K562 (cell line): ENCODE measurements around the gene SPAG4. TPM values are rescaled to one million over a fixed set of nuclear protein-coding genes. Genes with fewer than 3 reads are reported as not detected.

Experiments used
- ATF7 ChIP-seq: fragments of 450-650 bp; IDR thresholded peaks from 2 replicates; pipeline ENCODE4 v1.7.1; 2014; ENCODE audit warnings: mild to moderate bottlenecking, moderate library complexity
- DMBX1 ChIP-seq: fragments of 250-450 bp; sonication (Bioruptor Pico); IDR thresholded peaks from 2 replicates; pipeline ENCODE4 v1.8.0; 2022; ENCODE audit warnings: inconsistent platforms, mild to moderate bottlenecking, moderate library complexity, borderline replicate concordance
- DPF2 ChIP-seq: fragments of 450-650 bp; IDR thresholded peaks from 2 replicates; pipeline ENCODE4 v1.6.1; 2016
- EHMT2 ChIP-seq: fragments of 450-650 bp; IDR thresholded peaks from 2 replicates; pipeline ENCODE4 v1.6.1; 2018; ENCODE audit warnings: antibody characterized with exemption
- FOXA3 ChIP-seq, 2 experiments: fragments of 450-650 bp in 1 of 2; sonication (generic) in 1 of 2; formaldehyde crosslinking; IDR thresholded peaks in 1 of 2; conservative IDR thresholded peaks in 1 of 2; 2 replicates each; pipeline versions ENCODE4 v1.4.0 to v1.8.0; 2020 to 2022; ENCODE audit warnings: mild to moderate bottlenecking in 2 of 2, missing genetic modification reagents in 1 of 2
- GATAD2A ChIP-seq: fragments of 450-650 bp; IDR thresholded peaks from 2 replicates; pipeline ENCODE4 v1.6.1; 2017
- HOMEZ ChIP-seq: fragments of 250-450 bp; sonication (Bioruptor Pico); IDR thresholded peaks from 2 replicates; pipeline ENCODE4 v1.4.0; 2020; ENCODE audit warnings: mild to moderate bottlenecking, moderate library complexity
- MAX ChIP-seq: sonication (generic); formaldehyde crosslinking; IDR thresholded peaks from 2 replicates; pipeline ENCODE4 v1.9.0; 2022; ENCODE audit warnings: mild to moderate bottlenecking, missing genetic modification reagents
- NBN ChIP-seq: fragments of 450-650 bp; IDR thresholded peaks from 2 replicates; pipeline ENCODE4 v1.6.1; 2016; ENCODE audit warnings: low read depth, mild to moderate bottlenecking
- NR4A1 ChIP-seq, 2 experiments: fragments of 250-450 bp in 1 of 2; fragments of 450-650 bp in 1 of 2; sonication (Bioruptor Pico) in 1 of 2; IDR thresholded peaks; 2 replicates each; pipeline versions ENCODE4 v1.4.0 to v1.6.1; 2016 to 2020; ENCODE audit warnings: mild to moderate bottlenecking in 2 of 2, missing compliant biosample characterization in 1 of 2, missing genetic modification characterization in 1 of 2, moderate library complexity in 1 of 2
- PHF8 ChIP-seq: fragments of 200-600 bp; sonication (generic); IDR thresholded peaks from 2 replicates; pipeline ENCODE4 v1.6.1; 2012; ENCODE audit warnings: mixed run types, mild to moderate bottlenecking, inconsistent platforms, low read length, moderate library complexity, borderline replicate concordance
- PML ChIP-seq: IDR thresholded peaks from 2 replicates; pipeline ENCODE4 v1.6.1; 2012; ENCODE audit warnings: low read length, inconsistent platforms
- POLR2A ChIP-seq: fragments of 450-650 bp; conservative IDR thresholded peaks from 2 replicates; pipeline ENCODE4 v1.6.1; 2016
- SIRT6 ChIP-seq: IDR thresholded peaks from one replicate; pipeline ENCODE4 v1.6.1; 2012; ENCODE audit warnings: low read depth, mild to moderate bottlenecking, control low read depth, inconsistent platforms, low read length, moderate library complexity
- SRSF3 ChIP-seq: fragments of 200-400 bp; formaldehyde crosslinking; IDR thresholded peaks from 2 replicates; pipeline ENCODE4 v1.6.1; 2016; ENCODE audit warnings: mild to moderate bottlenecking, low read length, moderate library complexity; ENCODE audit not compliant: insufficient read depth
- TARDBP ChIP-seq: fragments of 450-650 bp; IDR thresholded peaks from 2 replicates; pipeline ENCODE4 v1.6.1; 2016
- ZNF282 ChIP-seq: sonication (generic); formaldehyde crosslinking; IDR thresholded peaks from 2 replicates; pipeline ENCODE4 v1.8.1; 2023; ENCODE audit warnings: missing genetic modification reagents
- ZNF324 ChIP-seq: fragments of 250-450 bp; sonication (Bioruptor Pico); IDR thresholded peaks from 2 replicates; pipeline ENCODE4 v1.4.0; 2020; ENCODE audit warnings: mild to moderate bottlenecking
- polyA plus RNA-seq, 8 experiments: library from polyadenylated mRNA; depleted of rRNA in 4 of 8; stranded (reverse) in 5 of 8; unstranded in 3 of 8; fragments of >200 nt; fragmentation: Nextera tagmentation in 2 of 8; fragmentation: Illumina TruSeq in 1 of 8; extraction: Ambion mirVana in 2 of 8; extraction: Trizol in 1 of 8; gene quantifications; 2 replicates each; pipeline versions ENCODE4 v1.2.1 to v1.2.3, GENCODE V29; 2011 to 2014; ENCODE audit warnings: inconsistent platforms in 1 of 8, missing spikeins in 1 of 8
- total RNA-seq, 7 experiments: library from RNA; depleted of rRNA in 6 of 7; stranded (reverse); fragments of >200 nt in 6 of 7; fragmentation: Illumina TruSeq in 2 of 7; extraction: Trizol in 2 of 7; gene quantifications; 2 replicates each; pipeline versions ENCODE4 v1.2.1 to v1.2.3, GENCODE V29; 2011 to 2021; ENCODE audit warnings: low replicate concordance in 1 of 7
- TF ChIP-seq, protein P1 (sequence below): fragments of 250-450 bp; sonication (Bioruptor Pico); IDR thresholded peaks from 2 replicates; pipeline ENCODE4 v1.5.0; 2021; ENCODE audit warnings: mild to moderate bottlenecking, moderate library complexity
- TF ChIP-seq, protein P2 (sequence below): fragments of 150-350 bp; conservative IDR thresholded peaks from 2 replicates; pipeline ENCODE4 v1.6.1; 2014; ENCODE audit warnings: low read length

Gene SPAG4
- total and polyA plus RNA-seq, 9 of the 15 experiments (the other 6 are each of a cell fraction or from before 2014, with no cell fraction given) = 1.6 to 11.4 (median 4.6) TPM

- TF ChIP-seq, protein P1, sequence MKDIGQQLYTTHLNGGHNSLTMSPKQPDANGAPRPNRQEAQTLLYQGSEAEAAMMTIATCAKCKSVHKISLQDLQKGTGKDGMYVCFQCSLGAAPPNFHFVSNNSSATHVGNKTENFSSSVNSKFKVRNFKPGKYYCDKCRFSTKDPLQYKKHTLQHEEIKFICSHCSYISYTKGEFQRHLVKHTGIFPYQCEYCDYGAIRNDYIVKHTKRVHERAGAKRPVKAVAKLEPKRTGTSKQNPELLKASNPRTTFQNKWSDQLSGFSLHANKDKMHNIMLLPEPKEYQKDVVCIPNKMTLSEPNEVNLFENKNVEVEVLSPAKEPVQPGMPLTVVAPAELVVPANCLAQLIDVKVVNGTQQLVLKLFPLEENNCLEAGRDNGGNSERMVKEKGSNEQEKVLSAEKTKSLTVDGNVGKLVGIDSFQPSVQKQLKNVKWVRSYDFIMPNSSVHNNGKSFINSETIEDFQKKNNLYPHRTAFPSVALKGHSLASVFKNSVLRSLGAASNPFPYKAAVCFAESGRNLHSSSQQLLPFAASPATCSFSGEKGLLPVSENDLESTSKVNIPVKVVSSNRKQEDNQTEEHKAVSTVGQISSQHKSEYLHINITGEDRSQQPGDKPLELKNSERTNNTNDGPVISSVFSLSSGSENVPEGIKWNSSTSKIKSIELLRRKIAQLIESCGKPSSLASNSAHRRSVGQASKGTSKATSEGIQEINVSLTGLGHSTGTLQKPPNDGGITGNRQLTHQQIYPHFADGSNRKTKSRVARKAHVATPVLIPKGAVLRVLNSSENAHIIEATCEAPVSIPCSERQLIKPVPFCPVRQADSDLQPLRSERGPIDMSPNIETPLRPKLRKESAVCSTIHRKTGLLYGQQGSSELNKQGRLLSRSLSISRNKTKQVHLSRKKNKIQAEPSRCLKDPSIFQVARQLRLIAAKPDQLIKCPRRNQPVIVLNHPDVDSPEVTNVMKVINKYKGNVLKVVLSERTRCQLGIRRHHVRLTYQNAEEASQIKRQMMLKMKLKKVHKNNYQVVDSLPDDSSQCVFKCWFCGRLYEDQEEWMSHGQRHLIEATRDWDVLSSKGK = no peak
- TF ChIP-seq SRSF3 = no peak
- TF ChIP-seq FOXA3 (CRISPR knock-in tag; conservative IDR thresholded peaks at IDR 0.05 in 1 of 2, IDR thresholded peaks at IDR 0.05 in 1 of 2) = peak in 1 of 2 experiments; percentile 73; a peak in 1 of 4 replicates
- TF ChIP-seq ATF7 = peak; percentile 98
- peak; percentile 70 for TF ChIP-seq POLR2A
- TF ChIP-seq NR4A1 (CRISPR knock-in tag; IDR thresholded peaks at IDR 0.05) = 0 out of 2 replicates have a peak, but pooled peaks have one; percentile 46
- TF ChIP-seq NR4A1 (tag; IDR thresholded peaks at IDR 0.05) = peak; percentile 61; the same call in 1 of the 2 replicates
- peak; percentile 99 for TF ChIP-seq TARDBP
- TF ChIP-seq NBN = peak; percentile 92
- no peak for TF ChIP-seq ZNF282 (CRISPR knock-in tag)
- peak; percentile 61; the same call in 1 of the 2 replicates for TF ChIP-seq DMBX1 (CRISPR knock-in tag)
- TF ChIP-seq SIRT6 = no peak
- peak; percentile 39; the same call in 1 of the 2 replicates for TF ChIP-seq DPF2
- TF ChIP-seq GATAD2A = 0 out of 2 replicates have a peak, but pooled peaks have one; percentile 54
- no peak for TF ChIP-seq EHMT2
- TF ChIP-seq, protein P2, sequence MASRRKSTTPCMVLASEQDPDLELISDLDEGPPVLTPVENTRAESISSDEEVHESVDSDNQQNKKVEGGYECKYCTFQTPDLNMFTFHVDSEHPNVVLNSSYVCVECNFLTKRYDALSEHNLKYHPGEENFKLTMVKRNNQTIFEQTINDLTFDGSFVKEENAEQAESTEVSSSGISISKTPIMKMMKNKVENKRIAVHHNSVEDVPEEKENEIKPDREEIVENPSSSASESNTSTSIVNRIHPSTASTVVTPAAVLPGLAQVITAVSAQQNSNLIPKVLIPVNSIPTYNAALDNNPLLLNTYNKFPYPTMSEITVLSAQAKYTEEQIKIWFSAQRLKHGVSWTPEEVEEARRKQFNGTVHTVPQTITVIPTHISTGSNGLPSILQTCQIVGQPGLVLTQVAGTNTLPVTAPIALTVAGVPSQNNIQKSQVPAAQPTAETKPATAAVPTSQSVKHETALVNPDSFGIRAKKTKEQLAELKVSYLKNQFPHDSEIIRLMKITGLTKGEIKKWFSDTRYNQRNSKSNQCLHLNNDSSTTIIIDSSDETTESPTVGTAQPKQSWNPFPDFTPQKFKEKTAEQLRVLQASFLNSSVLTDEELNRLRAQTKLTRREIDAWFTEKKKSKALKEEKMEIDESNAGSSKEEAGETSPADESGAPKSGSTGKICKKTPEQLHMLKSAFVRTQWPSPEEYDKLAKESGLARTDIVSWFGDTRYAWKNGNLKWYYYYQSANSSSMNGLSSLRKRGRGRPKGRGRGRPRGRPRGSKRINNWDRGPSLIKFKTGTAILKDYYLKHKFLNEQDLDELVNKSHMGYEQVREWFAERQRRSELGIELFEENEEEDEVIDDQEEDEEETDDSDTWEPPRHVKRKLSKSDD = 0 out of 2 replicates have a peak, but pooled peaks have one; percentile 35
- TF ChIP-seq HOMEZ (CRISPR knock-in tag) = 0 out of 2 replicates have a peak, but pooled peaks have one; percentile 19
- TF ChIP-seq ZNF324 (CRISPR knock-in tag) = no peak
- TF ChIP-seq MAX = peak; percentile 86
- peak; percentile 59; the same call in 1 of the 2 replicates for TF ChIP-seq PHF8
- peak; percentile 26; the same call in 1 of the 2 replicates for TF ChIP-seq PML
Measured at GRCh38 chr20:35615667-35616464, at the start of gene SPAG4 (continued).
